ENCODE data around the gene LINC00632.

- TF ChIP-seq CTCF (IDR thresholded peaks at IDR 0.05): no peak
- no peak for TF ChIP-seq POLR2A (IDR thresholded peaks at IDR 0.05)
These were observed 127.3 kb downstream of the LINC00632 start for GRCh38 chrX:140836874-140837273.

Measured in heart left ventricle (tissue), 13 donors.